ENCODE data around the gene LGALS3BP. TPM values are rescaled to one million over a fixed set of nuclear protein-coding genes. Genes with fewer than 3 reads are reported as not detected.

LGALS3BP gene
- total RNA-seq, 1 experiment from 2014 or later = 69.8 TPM

DNA sequence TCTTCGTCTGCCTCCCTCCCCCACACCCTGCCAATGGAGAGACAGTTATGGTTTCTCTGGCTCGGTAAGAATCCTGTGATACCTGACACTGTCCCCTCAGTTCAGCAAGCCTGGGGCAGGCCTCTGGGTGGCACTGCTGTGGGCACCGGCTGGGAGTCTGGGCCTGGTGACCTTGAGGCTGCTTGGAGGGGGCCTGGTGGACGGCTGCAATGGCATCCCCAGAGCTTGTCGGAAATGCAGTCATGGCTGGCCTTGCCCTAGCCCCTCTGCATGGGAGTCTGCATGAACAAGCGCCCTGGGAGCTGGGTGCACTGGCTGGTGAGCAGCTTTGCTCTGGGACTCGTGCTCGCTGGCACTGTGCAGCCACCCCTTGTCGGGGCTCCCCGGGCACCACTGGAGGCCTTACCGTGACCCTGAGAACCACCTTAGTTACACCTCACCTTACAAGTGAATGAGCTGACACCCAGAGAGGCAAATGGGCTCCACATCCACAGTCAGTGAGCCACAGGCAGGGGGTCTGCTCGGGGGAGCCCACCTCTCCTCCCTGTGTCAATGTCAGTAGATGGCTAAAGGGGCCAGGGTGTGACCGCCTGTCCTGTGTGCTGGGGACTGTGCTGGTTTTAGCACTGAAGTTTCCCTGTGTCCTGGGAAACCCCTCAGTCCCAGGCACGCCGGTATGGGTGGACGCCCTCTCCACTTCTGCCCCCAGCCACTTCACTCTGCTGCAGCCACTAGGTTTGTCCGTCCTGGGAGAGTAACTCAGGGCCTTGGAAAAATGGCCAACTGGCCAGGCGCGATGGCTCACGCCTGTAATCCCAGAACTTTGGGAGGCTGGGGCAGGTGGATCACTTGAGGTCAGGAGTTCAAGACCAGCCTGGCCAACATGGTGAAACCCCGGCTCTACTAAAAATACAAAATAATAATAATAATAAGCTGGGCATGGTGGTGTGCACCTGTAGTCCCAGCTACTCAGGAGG is 1.4 kb downstream of the LGALS3BP start:
- peaks cover 0 to 2% (median 0%) of the 10 kb centered on the region in 3 experiments; a peak in 3 of 7 replicates for H3K36me3 Mint-ChIP-seq (ENCODE audit: insufficient read depth in 1 of 3, low read depth in 3 of 3)
- Histone ChIP-seq H2BK5ac (ENCODE audit: insufficient read length, low read length) (no peak overlapping the region), H4K91ac (ENCODE audit: insufficient read length, low read depth, low read length) (no peak overlapping the region), H4K5ac (ENCODE audit: insufficient read length, low read depth, low read length) (no peak overlapping the region), H4K20me1 (ENCODE audit: control insufficient read depth, insufficient read depth, insufficient read length) (no peaks in the 10 kb centered on the region), H3K4ac (ENCODE audit: low read depth, low read length) (no peak overlapping the region), H3K4me1 (ENCODE audit: insufficient read depth, low read length) (no peaks in the 10 kb centered on the region; the same call in 1 of the 2 replicates), H4K8ac (replicated peaks; ENCODE audit: insufficient read length, low read depth, low read length) (no peak overlapping the region), H2BK20ac (ENCODE audit: low read depth, low read length, poor library complexity, severe bottlenecking) (no peak overlapping the region), H2AK5ac (ENCODE audit: insufficient read length, low read length) (no peak overlapping the region), H2BK12ac (ENCODE audit: insufficient read length, low read depth, low read length) (no peak overlapping the region), H3K27ac (ENCODE audit: insufficient read length, low read depth, low read length) (no peak overlapping the region), H3K79me2 (ENCODE audit: insufficient read depth, low read length) (no peaks in the 10 kb centered on the region), H3K9ac (ENCODE audit: extremely low read depth, insufficient read length, low read length) (no peak overlapping the region), H3K23me2 (ENCODE audit: insufficient read length, low read depth, low read length, poor library complexity, severe bottlenecking) (no peaks in the 10 kb centered on the region), H3K56ac (ENCODE audit: insufficient read length, low read depth, low read length) (no peak overlapping the region), H2BK15ac (ENCODE audit: low read depth, low read length) (no peak overlapping the region), H3T11ph (ENCODE audit: low read length) (no peak overlapping the region), H3K9me3 (ENCODE audit: control insufficient read depth, low read depth, low read length) (no peaks in the 10 kb centered on the region), H2BK120ac (ENCODE audit: low read depth, low read length, poor library complexity, severe bottlenecking) (no peak overlapping the region), H3K4me2 (ENCODE audit: insufficient read depth, insufficient read length, low read length) (no peak overlapping the region), H3K23ac (ENCODE audit: insufficient read length, low read depth, low read length) (no peak overlapping the region), H3K79me1 (ENCODE audit: insufficient read depth, low read depth, low read length, poor library complexity, severe bottlenecking) (no peaks in the 10 kb centered on the region), H3K14ac (ENCODE audit: insufficient read depth, low read length) (no peak overlapping the region), H3K27me3 (ENCODE audit: insufficient read depth, low read length) (no peaks in the 10 kb centered on the region), H3K18ac (ENCODE audit: insufficient read length, low read depth, low read length) (no peak overlapping the region), H2AFZ (ENCODE audit: low read length) (no peak overlapping the region)
- DNase-seq = no peak
- no peaks in the 10 kb centered on the region for H3K9me3 Mint-ChIP-seq
- peaks cover 11 to 33% of the 10 kb centered on the region in 2 experiments for H3K4me1 Mint-ChIP-seq
- no peak overlapping the region; a peak in 1 of 7 replicates for H3K27ac Mint-ChIP-seq
- peaks cover 2% of the 10 kb centered on the region for H3K27me3 Mint-ChIP-seq (ENCODE audit: low read depth)
- H3K4me3 Mint-ChIP-seq = no peak overlapping the region
- no CpG with 5 or more reads among the region's 21 CpGs for WGBS (ENCODE audit: extremely low coverage, insufficient read length, low lambda C conversion rate)
- TF ChIP-seq, protein P1, sequence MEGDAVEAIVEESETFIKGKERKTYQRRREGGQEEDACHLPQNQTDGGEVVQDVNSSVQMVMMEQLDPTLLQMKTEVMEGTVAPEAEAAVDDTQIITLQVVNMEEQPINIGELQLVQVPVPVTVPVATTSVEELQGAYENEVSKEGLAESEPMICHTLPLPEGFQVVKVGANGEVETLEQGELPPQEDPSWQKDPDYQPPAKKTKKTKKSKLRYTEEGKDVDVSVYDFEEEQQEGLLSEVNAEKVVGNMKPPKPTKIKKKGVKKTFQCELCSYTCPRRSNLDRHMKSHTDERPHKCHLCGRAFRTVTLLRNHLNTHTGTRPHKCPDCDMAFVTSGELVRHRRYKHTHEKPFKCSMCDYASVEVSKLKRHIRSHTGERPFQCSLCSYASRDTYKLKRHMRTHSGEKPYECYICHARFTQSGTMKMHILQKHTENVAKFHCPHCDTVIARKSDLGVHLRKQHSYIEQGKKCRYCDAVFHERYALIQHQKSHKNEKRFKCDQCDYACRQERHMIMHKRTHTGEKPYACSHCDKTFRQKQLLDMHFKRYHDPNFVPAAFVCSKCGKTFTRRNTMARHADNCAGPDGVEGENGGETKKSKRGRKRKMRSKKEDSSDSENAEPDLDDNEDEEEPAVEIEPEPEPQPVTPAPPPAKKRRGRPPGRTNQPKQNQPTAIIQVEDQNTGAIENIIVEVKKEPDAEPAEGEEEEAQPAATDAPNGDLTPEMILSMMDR (conservative IDR thresholded peaks at IDR 0.05) = no peak
